ENCODE measurements around the gene RUSC1.
A peak's percentile ranks its signal among the peaks of the same experiment; 100 is the strongest.

- TF ChIP-seq, protein P1, sequence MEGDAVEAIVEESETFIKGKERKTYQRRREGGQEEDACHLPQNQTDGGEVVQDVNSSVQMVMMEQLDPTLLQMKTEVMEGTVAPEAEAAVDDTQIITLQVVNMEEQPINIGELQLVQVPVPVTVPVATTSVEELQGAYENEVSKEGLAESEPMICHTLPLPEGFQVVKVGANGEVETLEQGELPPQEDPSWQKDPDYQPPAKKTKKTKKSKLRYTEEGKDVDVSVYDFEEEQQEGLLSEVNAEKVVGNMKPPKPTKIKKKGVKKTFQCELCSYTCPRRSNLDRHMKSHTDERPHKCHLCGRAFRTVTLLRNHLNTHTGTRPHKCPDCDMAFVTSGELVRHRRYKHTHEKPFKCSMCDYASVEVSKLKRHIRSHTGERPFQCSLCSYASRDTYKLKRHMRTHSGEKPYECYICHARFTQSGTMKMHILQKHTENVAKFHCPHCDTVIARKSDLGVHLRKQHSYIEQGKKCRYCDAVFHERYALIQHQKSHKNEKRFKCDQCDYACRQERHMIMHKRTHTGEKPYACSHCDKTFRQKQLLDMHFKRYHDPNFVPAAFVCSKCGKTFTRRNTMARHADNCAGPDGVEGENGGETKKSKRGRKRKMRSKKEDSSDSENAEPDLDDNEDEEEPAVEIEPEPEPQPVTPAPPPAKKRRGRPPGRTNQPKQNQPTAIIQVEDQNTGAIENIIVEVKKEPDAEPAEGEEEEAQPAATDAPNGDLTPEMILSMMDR (IDR thresholded peaks at IDR 0.05 in 4 of 5, conservative IDR thresholded peaks at IDR 0.05 in 1 of 5) = peak; percentile 55 to 83 (median 65)
- no peak for TF ChIP-seq POLR2A (IDR thresholded peaks at IDR 0.05)
Measured at GRCh38 chr1:155277070-155277901, 43.4 kb upstream of the RUSC1 start, which contains the start of gene HCN3.

Data from gastrocnemius medialis (tissue), 4 donors.